Gastrocnemius medialis (tissue), 4 donors: ENCODE data around the gene GSG1.

ENCODE experiments used
- CTCF ChIP-seq, 5 experiments: fragments of 450-650 bp in 3 of 5; fragments of 200-600 bp in 2 of 5; sonication (generic) in 2 of 5; IDR thresholded peaks in 4 of 5; conservative IDR thresholded peaks in 1 of 5; 1 replicate in 4 of 5; 2 replicates in 1 of 5; pipeline ENCODE4 v1.5.1; 2016 to 2019; ENCODE audit warnings: antibody characterized with exemption in 5 of 5, mild to moderate bottlenecking in 3 of 5, moderate library complexity in 3 of 5
- POLR2A ChIP-seq, 2 donors: fragments of 450-650 bp; IDR thresholded peaks; one replicate each; pipeline ENCODE4 v1.6.1; 2017; ENCODE audit warnings: antibody characterized with exemption in 2 of 2, mild to moderate bottlenecking in 2 of 2, moderate library complexity in 2 of 2

- no peak for TF ChIP-seq POLR2A (IDR thresholded peaks at IDR 0.05)
- no peak for TF ChIP-seq CTCF (IDR thresholded peaks at IDR 0.05 in 4 of 5, conservative IDR thresholded peaks at IDR 0.05 in 1 of 5)
Measured at GRCh38 chr12:13153180-13153579, 49.7 kb upstream of the GSG1 start.
